Renal cortex interstitium (tissue), 11 donors: Measurements from ENCODE around the gene EGFR. TPM values are rescaled to one million over a fixed set of nuclear protein-coding genes. Genes with fewer than 3 reads are reported as not detected.

Experiments
- DNase-seq, 11 donors: peaks; one replicate each; pipeline ENCODE4 v3.0.0-alpha.2; 2013; ENCODE audit warnings: low read depth in 9 of 11, low spot score in 4 of 11; ENCODE audit errors: extremely low read depth in 1 of 11
- polyA plus RNA-seq, 3 donors: library from polyadenylated mRNA; unstranded; fragments of 120-200 nt; gene quantifications; one replicate each; pipeline ENCODE4 v1.2.1, GENCODE V29; 2013; ENCODE audit not compliant: insufficient read length in 3 of 3

Gene EGFR
- polyA plus RNA-seq, 3 donors = 29.9 to 33.1 (median 30.3) TPM

- DNase-seq = no peak
Observed at GRCh38 chr7:55070271-55070743, 51.5 kb downstream of the EGFR start.

- DNase-seq = no peak
Observed at GRCh38 chr7:55070854-55071253, 52.0 kb downstream of the EGFR start.

- no peak for DNase-seq
Observed at GRCh38 chr7:55071411-55072175, 52.8 kb downstream of the EGFR start.

GRCh38 chr7:55072251-55072650 is 53.4 kb downstream of the EGFR start:
- no peak for DNase-seq

- DNase-seq = no peak
Observed at GRCh38 chr7:55073051-55073511, 54.3 kb downstream of the EGFR start.

- DNase-seq = no peak
Observed at GRCh38 chr7:55073976-55074528, 55.2 kb downstream of the EGFR start.

- DNase-seq = no peak
Observed at GRCh38 chr7:55075464-55076021, 56.7 kb downstream of the EGFR start.

GRCh38 chr7:55077561-55078410 is 59.0 kb downstream of the EGFR start:
- no peak for DNase-seq

- no peak for DNase-seq
Observed at GRCh38 chr7:55078465-55079372, 59.9 kb downstream of the EGFR start.

GRCh38 chr7:55080000-55080623 is 61.3 kb downstream of the EGFR start:
- no peak for DNase-seq

- DNase-seq = no peak
Observed at GRCh38 chr7:55081068-55081467, 62.3 kb downstream of the EGFR start.

GRCh38 chr7:55081472-55082227 is 62.8 kb downstream of the EGFR start:
- DNase-seq = no peak

GRCh38 chr7:55082228-55082603 is 63.4 kb downstream of the EGFR start:
- DNase-seq = no peak

GRCh38 chr7:55083206-55083605 is 64.4 kb downstream of the EGFR start:
- DNase-seq = no peak

GRCh38 chr7:55084307-55084706 is 65.5 kb downstream of the EGFR start:
- DNase-seq = no peak

GRCh38 chr7:55085511-55086412 is 66.9 kb downstream of the EGFR start:
- DNase-seq = no peak
